MCF 10A (cell line): ENCODE measurements around the gene LENEP. TPM values are rescaled to one million over a fixed set of nuclear protein-coding genes. Genes with fewer than 3 reads are reported as not detected.
"Not testable (repeated sequence)": the region's sequence is repeated elsewhere in the genome, so short reads cannot be mapped to it uniquely, and the experiment has no call there.

Experiments
- BruUV-seq: library from RNA; stranded (reverse); fragments of 400-500 nt; replicated peaks from 2 replicates; lab custom pipeline; 2021; lab: Mats Ljungman, UMichigan
- CTCF ChIA-PET: fragments of 300-600 bp; sonication (Branson Sonifier 250); formaldehyde crosslinking; extraction: SDS; loops from one replicate; lab custom pipeline; 2021; ENCODE audit warnings: antibody characterized with exemption, inconsistent platforms; lab: Yijun Ruan, JAX
- POLR2A ChIA-PET: fragments of 300-600, 350-650 bp; sonication (Branson Sonifier 250); formaldehyde crosslinking; extraction: SDS; loops from one replicate; lab custom pipeline; 2020; ENCODE audit warnings: antibody characterized with exemption, inconsistent platforms; lab: Yijun Ruan, JAX
- DNase-seq: peaks from one replicate; pipeline ENCODE4 v3.0.0-alpha.2; 2018; ENCODE audit not compliant: unreplicated experiment
- H3K27ac Mint-ChIP-seq: one replicate; pipeline ENCODE4 v1.8.0; 2022; ENCODE audit warnings: mild to moderate bottlenecking, low read depth, mixed read lengths; ENCODE audit not compliant: unreplicated experiment
- H3K27me3 Mint-ChIP-seq: one replicate; pipeline ENCODE4 v1.8.0; 2022; ENCODE audit warnings: mixed read lengths; ENCODE audit not compliant: insufficient read depth, unreplicated experiment
- H3K36me3 Mint-ChIP-seq: one replicate; pipeline ENCODE4 v1.8.0; 2022; ENCODE audit warnings: mild to moderate bottlenecking, moderate library complexity, mixed read lengths; ENCODE audit not compliant: insufficient read depth, unreplicated experiment
- H3K4me1 Mint-ChIP-seq: one replicate; pipeline ENCODE4 v1.8.0; 2022; ENCODE audit warnings: mixed read lengths; ENCODE audit not compliant: insufficient read depth, unreplicated experiment
- H3K4me3 Mint-ChIP-seq: one replicate; pipeline ENCODE4 v1.8.0; 2022; ENCODE audit warnings: mild to moderate bottlenecking, moderate library complexity, mixed read lengths; ENCODE audit not compliant: unreplicated experiment
- H3K9me3 Mint-ChIP-seq: one replicate; pipeline ENCODE4 v1.8.0; 2022; ENCODE audit warnings: mixed read lengths; ENCODE audit not compliant: unreplicated experiment
- CTCF ChIP-seq: fragments of 200-600 bp; IDR thresholded peaks from one replicate; pipeline ENCODE4 v1.8.0; 2022; ENCODE audit warnings: antibody characterized with exemption, mild to moderate bottlenecking; ENCODE audit not compliant: unreplicated experiment
- intact Hi-C: fragments of 100-400 bp; cut with micrococcal nuclease; formaldehyde crosslinking; loops from 2 replicates; pipeline ENCODE4 v1.14.1; 2022
- total RNA-seq: library from RNA; stranded (reverse); gene quantifications from 2 replicates; pipeline ENCODE4 v1.2.3, GENCODE V29; 2022

LENEP gene
- total RNA-seq, 1 experiment from 2014 or later, result not detected

DNA sequence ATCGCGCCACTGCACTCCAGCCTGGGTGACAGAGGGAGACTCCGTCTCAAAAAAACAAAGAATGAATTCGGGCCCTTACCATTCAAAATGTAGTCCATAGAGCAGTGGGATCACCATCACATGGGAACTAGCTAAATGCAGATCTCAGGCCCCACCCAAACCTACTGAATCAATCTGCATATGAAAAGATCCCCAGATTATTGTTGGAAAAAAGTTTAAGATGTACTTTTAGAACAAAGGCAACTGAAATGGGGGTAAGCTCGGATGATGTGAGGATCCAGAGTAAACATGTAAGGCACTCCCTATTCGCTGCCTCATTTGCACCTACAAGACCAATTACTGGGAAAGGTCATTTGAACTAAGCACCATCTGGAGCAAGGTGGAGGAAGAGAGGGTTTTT is 11.0 kb upstream of the LENEP start:
- CTCF ChIA-PET, result interaction anchor here (0.9 to 7.3 kb wide), 8 partner anchors 9 to 192 kb away, joined by 5 to 118 read pairs (median 10); partner anchors contain the start of genes CKS1B, LENEP, PBXIP1 and PYGO2
- TF ChIP-seq CTCF, result no peak
- H3K9me3 Mint-ChIP-seq, result no peaks in the 10 kb centered on the region
- intact Hi-C loops, result no loop called here
- peaks cover 14% of the 10 kb centered on the region for H3K4me1 Mint-ChIP-seq
- no peak overlapping the region for H3K4me3 Mint-ChIP-seq
- no TSS peak for BruUV-seq
- peaks cover 63% of the 10 kb centered on the region for H3K36me3 Mint-ChIP-seq
- no peaks in the 10 kb centered on the region for H3K27me3 Mint-ChIP-seq
- POLR2A ChIA-PET, result interaction anchor here (0.5 to 41.1 kb wide), 16 partner anchors 7 to 423 kb away, joined by 3 to 1917 read pairs (median 8); partner anchors contain the start of genes CKS1B, FLAD1, LENEP and PBXIP1
- DNase-seq, result no peak
- no peak overlapping the region for H3K27ac Mint-ChIP-seq

GRCh38 chr1:154982897-154983648 is 10.3 kb upstream of the LENEP start, which contains the start of gene FLAD1:
Gene FLAD1, plus strand, starts transcription at chr1:154983344. Its CDS starts 351 bp downstream, at chr1:154983695.
- DNase-seq, result peak; percentile 100
- intact Hi-C loops, result loop anchor here (1.0 kb wide), 1 partner anchor 34 kb away; no protein-coding TSS in a partner anchor
- Mint-ChIP-seq H3K36me3 (peaks cover 60% of the 10 kb centered on the region), H3K27me3 (no peaks in the 10 kb centered on the region), H3K27ac (no peak within 1 kb of the TSS), H3K9me3 (no peaks in the 10 kb centered on the region), H3K4me3 (no peak within 1 kb of the TSS), H3K4me1 (peaks cover 6% of the 10 kb centered on the region)
- TF ChIP-seq CTCF, result no peak
- no TSS peak for BruUV-seq
- ChIA-PET CTCF (interaction anchor here (0.6 to 7.3 kb wide), 21 partner anchors 10 to 578 kb away, joined by 3 to 118 read pairs (median 5); partner anchors contain the start of genes CKS1B, LENEP, PBXIP1 and PMVK), POLR2A (interaction anchor here (0.5 to 41.1 kb wide), 33 partner anchors 6 to 893 kb away, joined by 3 to 1917 read pairs (median 4); partner anchors contain the start of genes CKS1B, EFNA3, FLAD1 and LENEP)

DNA sequence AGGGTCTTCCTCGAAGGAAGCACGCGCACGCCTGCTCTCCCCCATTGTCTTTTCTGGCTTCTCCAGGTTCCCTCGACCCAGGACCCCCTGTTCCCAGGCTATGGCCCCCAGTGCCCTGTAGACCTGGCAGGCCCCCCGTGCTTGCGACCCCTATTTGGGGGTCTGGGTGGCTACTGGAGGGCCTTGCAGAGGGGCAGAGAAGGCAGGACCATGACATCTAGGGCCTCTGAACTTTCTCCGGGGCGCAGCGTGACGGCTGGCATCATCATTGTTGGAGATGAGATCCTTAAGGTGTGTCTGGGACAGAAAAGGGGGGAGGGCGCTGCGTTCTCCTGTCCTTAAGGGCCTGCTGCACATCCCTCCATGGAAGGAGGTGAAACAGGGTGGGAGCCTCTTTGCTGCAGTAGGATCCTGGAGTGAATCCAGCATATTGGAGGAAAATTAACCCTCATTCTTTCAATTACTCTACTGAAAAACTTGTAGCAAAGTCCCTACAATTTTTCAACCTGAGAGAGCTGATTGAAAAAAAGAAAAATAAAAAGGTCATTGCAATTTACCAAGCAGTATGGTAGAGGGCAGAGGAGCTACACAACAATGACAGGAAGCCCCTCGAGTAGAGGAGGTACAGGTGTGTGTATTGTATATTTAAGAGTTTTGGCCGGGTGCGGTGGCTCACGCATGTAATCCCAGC is 9.5 kb upstream of the LENEP start:
- Mint-ChIP-seq H3K4me1 (peaks cover 8% of the 10 kb centered on the region), H3K36me3 (peaks cover 64% of the 10 kb centered on the region), H3K27me3 (no peaks in the 10 kb centered on the region), H3K27ac (no peak overlapping the region), H3K9me3 (no peaks in the 10 kb centered on the region), H3K4me3 (no peak overlapping the region)
- intact Hi-C loops, result loop anchor here (1.0 to 2.0 kb wide), 2 partner anchors 13 to 33 kb away; partner anchors contain the start of gene SHC1
- DNase-seq, result peak; percentile 47
- POLR2A ChIA-PET, result interaction anchor here (0.5 to 41.1 kb wide), 35 partner anchors 5 to 894 kb away, joined by 3 to 1917 read pairs (median 4); partner anchors contain the start of genes ADAM15, CKS1B, EFNA3 and FLAD1
- BruUV-seq, result no TSS peak
- TF ChIP-seq CTCF, result no peak
- CTCF ChIA-PET, result interaction anchor here (0.7 to 7.3 kb wide), 24 partner anchors 10 to 798 kb away, joined by 3 to 118 read pairs (median 4); partner anchors contain the start of genes LENEP, PBXIP1, PMVK and PYGO2

DNA sequence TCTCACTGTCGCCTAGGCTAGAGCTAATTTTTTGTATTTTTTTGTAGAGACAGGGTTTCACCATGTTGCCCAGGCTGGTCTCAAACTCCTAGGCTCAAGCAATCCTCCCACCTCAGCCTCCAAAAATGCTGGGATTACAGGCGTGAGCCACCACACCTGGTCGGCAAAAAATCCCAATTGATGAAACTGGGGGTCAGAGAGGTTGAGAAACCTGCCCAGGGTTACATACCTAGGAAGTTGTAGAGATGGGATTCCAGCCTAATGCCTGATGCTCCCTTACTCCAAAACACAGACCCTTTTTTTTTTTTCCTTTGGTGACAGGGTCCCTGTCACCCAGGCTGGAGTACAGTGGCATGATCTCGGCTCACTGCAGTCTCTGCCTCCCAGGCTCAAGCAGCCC is 6.7 kb upstream of the LENEP start:
- POLR2A ChIA-PET, result interaction anchor here (39.6 to 41.1 kb wide), 2 partner anchors 2 to 16 kb away, joined by 1917 read pairs; partner anchors contain the start of genes CKS1B, FLAD1, LENEP and PBXIP1
- H3K27ac Mint-ChIP-seq, DNase-seq, BruUV-seq, H3K9me3 Mint-ChIP-seq, H3K27me3 Mint-ChIP-seq, H3K4me3 Mint-ChIP-seq, intact Hi-C loops: not testable (repeated sequence)
- CTCF ChIA-PET, result interaction anchor here (0.7 to 7.3 kb wide), 4 partner anchors 10 to 210 kb away, joined by 3 to 118 read pairs (median 4); partner anchors contain the start of gene LENEP
- Mint-ChIP-seq H3K36me3 (peaks cover 67% of the 10 kb centered on the region), H3K4me1 (peaks cover 17% of the 10 kb centered on the region)
